ENCODE data around the gene TMEM150B. TPM values are rescaled to one million over a fixed set of nuclear protein-coding genes. Genes with fewer than 3 reads are reported as not detected.

Gene TMEM150B
- total and polyA plus RNA-seq, 2 of the 13 experiments (the other 11 are each of a cell fraction or from before 2014, with no cell fraction given) = 1.3 to 1.8 TPM

GRCh38 chr19:55355213-55355821 lies 30.2 kb upstream of the TMEM150B start (continued):
- TF ChIP-seq, protein P1, sequence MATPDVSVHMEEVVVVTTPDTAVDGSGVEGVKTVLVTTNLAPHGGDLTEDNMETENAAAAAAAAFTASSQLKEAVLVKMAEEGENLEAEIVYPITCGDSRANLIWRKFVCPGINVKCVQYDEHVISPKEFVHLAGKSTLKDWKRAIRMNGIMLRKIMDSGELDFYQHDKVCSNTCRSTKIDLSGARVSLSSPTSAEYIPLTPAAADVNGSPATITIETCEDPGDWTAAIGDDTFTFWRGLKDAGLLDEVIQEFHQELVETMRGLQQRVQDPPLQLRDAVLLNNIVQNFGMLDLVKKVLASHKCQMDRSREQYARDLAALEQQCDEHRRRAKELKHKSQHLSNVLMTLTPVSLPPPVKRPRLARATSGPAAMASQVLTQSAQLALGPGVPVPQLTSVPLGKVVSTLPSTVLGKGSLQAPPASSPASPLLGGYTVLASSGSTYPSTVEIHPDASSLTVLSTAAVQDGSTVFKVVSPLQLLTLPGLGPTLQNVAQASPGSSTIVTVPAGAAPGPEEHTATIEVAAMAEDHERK (CRISPR knock-in tag; IDR thresholded peaks at IDR 0.05; ENCODE audit: low read depth) = no peak
- TF ChIP-seq HOXA7 (CRISPR knock-in tag; IDR thresholded peaks at IDR 0.05) = no peak
- TF ChIP-seq KDM2A (CRISPR knock-in tag; IDR thresholded peaks at IDR 0.05; ENCODE audit: borderline replicate concordance, low read depth) = no peak
- TF ChIP-seq YEATS2 (CRISPR knock-in tag; IDR thresholded peaks at IDR 0.05; ENCODE audit: borderline replicate concordance) = no peak
- no peak for TF ChIP-seq RXRB (CRISPR knock-in tag; IDR thresholded peaks at IDR 0.05; ENCODE audit: borderline replicate concordance)
- TF ChIP-seq ZBTB7A (CRISPR knock-in tag; IDR thresholded peaks at IDR 0.05) = no peak
- TF ChIP-seq HIVEP1 (CRISPR knock-in tag; IDR thresholded peaks at IDR 0.05) = no peak

GRCh38 chr19:55354698-55355212 lies 29.6 kb upstream of the TMEM150B start, which contains the start of gene COX6B2:
TSS of gene COX6B2 (minus strand) at chr19:55354719. CDS start at chr19:55354521, 198 bp downstream.
- H4K20me1 ChIP-seq (ENCODE audit: insufficient read depth, low read length) = 0 out of 2 replicates have a peak, but pooled peaks cover 4% of the 10 kb centered on the region
- BruUV-seq (replicated peaks) = no TSS peak
- H3K27ac ChIP-seq (ENCODE audit: extremely low read length, insufficient read depth, low read length) = no peak within 1 kb of the TSS
- FAIRE-seq (no peak), ATAC-seq (no peak), DNase-seq (ENCODE audit: low spot score) (no peak)
- H3K27me3 ChIP-seq (ENCODE audit: control insufficient read depth in 1 of 2, insufficient read depth in 2 of 2, low read length in 2 of 2) = peaks cover 10 to 66% of the 10 kb centered on the region in 2 experiments; a peak in 4 of 5 replicates
- no peak within 1 kb of the TSS for H2AFZ ChIP-seq (ENCODE audit: low read length)
- peaks cover 19% of the 10 kb centered on the region for H3K4me1 ChIP-seq (ENCODE audit: insufficient read depth, low read length)
- ChIA-PET POLR2A (no interaction called here), CTCF (ENCODE audit: low intra/inter-chr PET ratio, low total read pairs) (no interaction called here)
- WGBS (ENCODE audit: low lambda C conversion rate) = 14% methylated on average over 11 of the region's 43 CpGs
- peak within 1 kb of the TSS; percentile 30 to 74 (median 65) for H3K4me3 ChIP-seq (replicated peaks in 1 of 3; ENCODE audit: insufficient read depth in 1 of 3, low read depth in 2 of 3, low read length in 3 of 3)
- no peaks in the 10 kb centered on the region for H3K79me2 ChIP-seq (ENCODE audit: insufficient read depth, low read length)
- peak within 1 kb of the TSS; percentile 88 for H3K4me2 ChIP-seq (ENCODE audit: low read depth, low read length)
- 0 out of 2 replicates have a peak within 1 kb of the TSS, but pooled peaks have one; percentile 29 for H3K9ac ChIP-seq (ENCODE audit: insufficient read depth, low read depth, low read length)
- no peaks in the 10 kb centered on the region for H3K9me3 ChIP-seq (ENCODE audit: low read length)
- TF ChIP-seq NONO (IDR thresholded peaks at IDR 0.05) = no peak
- TF ChIP-seq NONO (CRISPR knock-in tag; conservative IDR thresholded peaks at IDR 0.05) = no peak
- no peak for TF ChIP-seq ZNF138 (CRISPR knock-in tag; IDR thresholded peaks at IDR 0.05; ENCODE audit: low read depth)
- TF ChIP-seq TGIF2 (CRISPR knock-in tag; IDR thresholded peaks at IDR 0.05) = no peak
- TF ChIP-seq HOXD1 (CRISPR knock-in tag; IDR thresholded peaks at IDR 0.05) = no peak
- in situ Hi-C loops (cut with HindIII; ENCODE audit: extremely low pct_ligation_motif_present, low pct_unique_long_range_greater_than_20kb) = no loop called here
- intact Hi-C loops (cut with micrococcal nuclease; ENCODE audit: unreplicated experiment) = no loop called here
- H3K36me3 ChIP-seq (replicated peaks in 1 of 2; ENCODE audit: control insufficient read depth in 1 of 2, insufficient read depth in 2 of 2, low read length in 2 of 2) = no peaks in the 10 kb centered on the region

All from HepG2 (cell line).